KMS-11 (cell line): ENCODE results near the gene CDK2.

Experiments used
- H2AFZ ChIP-seq: fragments of 200-600 bp; sonication (generic); 2 replicates; pipeline ENCODE4 v1.6.1; 2016; ENCODE audit warnings: antibody characterized with exemption, mixed run types, low read depth
- H3K27ac ChIP-seq: fragments of 200-600 bp; sonication (generic); 2 replicates; pipeline ENCODE4 v1.6.1; 2016; ENCODE audit warnings: mild to moderate bottlenecking, mixed run types
- H3K27me3 ChIP-seq: fragments of 200-600 bp; sonication (generic); 2 replicates; pipeline ENCODE4 v1.6.1; 2017; ENCODE audit warnings: mild to moderate bottlenecking, low read depth, mixed run types, moderate library complexity; ENCODE audit not compliant: insufficient read depth
- H3K36me3 ChIP-seq: fragments of 200-600 bp; sonication (generic); 2 replicates; pipeline ENCODE4 v1.6.1; 2017; ENCODE audit warnings: mild to moderate bottlenecking, mixed run types; ENCODE audit not compliant: insufficient read depth
- H3K4me1 ChIP-seq: fragments of 200-600 bp; sonication (generic); 2 replicates; pipeline ENCODE4 v1.6.1; 2016; ENCODE audit warnings: mild to moderate bottlenecking, low read depth, mixed run types; ENCODE audit not compliant: poor library complexity, severe bottlenecking
- H3K4me2 ChIP-seq: fragments of 200-600 bp; sonication (generic); 2 replicates; pipeline ENCODE4 v1.7.0; 2016; ENCODE audit warnings: mild to moderate bottlenecking, mixed run types
- H3K4me3 ChIP-seq: fragments of 200-600 bp; sonication (generic); IDR thresholded peaks from 2 replicates; pipeline ENCODE4 v1.6.1; 2017; ENCODE audit warnings: low read depth, low read length, mixed read lengths; ENCODE audit not compliant: insufficient read depth
- H3K79me2 ChIP-seq: fragments of 200-600 bp; sonication (generic); 2 replicates; pipeline ENCODE4 v1.6.1; 2016; ENCODE audit warnings: low read depth, mixed run types; ENCODE audit not compliant: insufficient read depth
- H3K9ac ChIP-seq: fragments of 200-600 bp; sonication (generic); 2 replicates; pipeline ENCODE4 v1.6.1; 2016; ENCODE audit warnings: mild to moderate bottlenecking, mixed run types
- H4K20me1 ChIP-seq: fragments of 200-600 bp; sonication (generic); 2 replicates; pipeline ENCODE4 v1.6.1; 2016; ENCODE audit warnings: mild to moderate bottlenecking, mixed run types; ENCODE audit not compliant: insufficient read depth
- TF ChIP-seq, protein P1 (sequence below): fragments of 200-600 bp; sonication (generic); conservative IDR thresholded peaks from 2 replicates; pipeline ENCODE4 v1.6.1; 2017; ENCODE audit warnings: low read depth, mild to moderate bottlenecking, antibody characterized with exemption, low read length, moderate library complexity, mixed read lengths

The CDK2 gene

DNA sequence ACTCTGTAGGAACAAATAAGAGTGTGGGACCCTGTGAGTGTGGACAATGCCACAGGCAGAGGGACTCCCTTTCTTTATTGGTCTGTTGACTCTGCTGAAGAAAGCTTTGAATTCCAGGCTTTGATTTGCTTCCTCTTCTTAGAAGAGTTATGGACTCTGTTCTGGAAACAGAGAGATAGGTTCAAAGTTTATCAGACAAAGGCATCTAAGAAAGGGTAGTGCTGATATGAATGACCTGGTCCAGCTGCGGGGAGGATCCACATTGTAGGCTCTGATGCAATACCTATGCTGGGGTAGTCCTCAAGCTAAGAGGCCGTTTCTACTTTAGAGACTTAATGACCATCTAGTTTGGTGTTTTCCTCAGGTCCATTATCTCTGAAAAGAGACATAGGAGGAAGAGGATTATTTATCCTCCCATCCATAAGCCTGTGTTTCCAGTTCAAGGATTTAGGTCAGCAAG is 43.5 kb downstream of the CDK2 start:
- Histone ChIP-seq H3K4me2 (no peak overlapping the region), H3K27ac (no peak overlapping the region), H3K4me1 (peaks cover 10% of the 10 kb centered on the region), H3K36me3 (no peaks in the 10 kb centered on the region), H3K27me3 (no peaks in the 10 kb centered on the region), H2AFZ (no peak overlapping the region), H3K4me3 (no peak overlapping the region), H3K9ac (no peak overlapping the region), H3K79me2 (no peaks in the 10 kb centered on the region), H4K20me1 (no peaks in the 10 kb centered on the region)
- TF ChIP-seq, protein P1, sequence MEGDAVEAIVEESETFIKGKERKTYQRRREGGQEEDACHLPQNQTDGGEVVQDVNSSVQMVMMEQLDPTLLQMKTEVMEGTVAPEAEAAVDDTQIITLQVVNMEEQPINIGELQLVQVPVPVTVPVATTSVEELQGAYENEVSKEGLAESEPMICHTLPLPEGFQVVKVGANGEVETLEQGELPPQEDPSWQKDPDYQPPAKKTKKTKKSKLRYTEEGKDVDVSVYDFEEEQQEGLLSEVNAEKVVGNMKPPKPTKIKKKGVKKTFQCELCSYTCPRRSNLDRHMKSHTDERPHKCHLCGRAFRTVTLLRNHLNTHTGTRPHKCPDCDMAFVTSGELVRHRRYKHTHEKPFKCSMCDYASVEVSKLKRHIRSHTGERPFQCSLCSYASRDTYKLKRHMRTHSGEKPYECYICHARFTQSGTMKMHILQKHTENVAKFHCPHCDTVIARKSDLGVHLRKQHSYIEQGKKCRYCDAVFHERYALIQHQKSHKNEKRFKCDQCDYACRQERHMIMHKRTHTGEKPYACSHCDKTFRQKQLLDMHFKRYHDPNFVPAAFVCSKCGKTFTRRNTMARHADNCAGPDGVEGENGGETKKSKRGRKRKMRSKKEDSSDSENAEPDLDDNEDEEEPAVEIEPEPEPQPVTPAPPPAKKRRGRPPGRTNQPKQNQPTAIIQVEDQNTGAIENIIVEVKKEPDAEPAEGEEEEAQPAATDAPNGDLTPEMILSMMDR: no peak

DNA sequence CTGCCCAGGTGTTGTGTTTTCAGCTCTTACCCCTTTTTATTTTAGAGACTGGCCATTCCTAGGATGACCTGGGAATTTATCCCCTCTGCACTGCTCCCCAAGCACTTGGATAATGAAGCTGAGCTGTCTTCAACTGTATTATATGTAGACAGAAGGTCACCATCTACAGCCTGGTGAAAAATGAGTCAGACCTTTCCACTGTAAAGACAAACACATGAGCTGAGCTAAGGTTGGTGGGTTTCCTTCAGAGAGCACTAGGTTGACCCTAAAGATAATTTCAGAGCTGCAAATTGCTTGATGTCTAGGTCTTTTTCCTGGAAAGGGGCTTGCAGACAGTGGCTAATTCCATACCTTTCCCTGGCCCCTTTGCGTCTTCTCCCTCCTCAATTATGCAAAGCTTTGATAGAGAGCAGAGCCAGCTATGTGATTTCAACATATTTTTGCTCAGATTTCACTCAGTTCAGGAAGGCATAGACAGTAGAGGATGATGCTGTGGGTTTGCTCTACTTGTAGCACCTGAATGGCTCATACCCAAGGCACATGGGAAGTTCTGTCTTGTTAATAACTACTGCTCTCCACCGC is 45.0 kb downstream of the CDK2 start:
- H2AFZ ChIP-seq: no peak overlapping the region
- no peaks in the 10 kb centered on the region for H3K27me3 ChIP-seq
- TF ChIP-seq, protein P1: no peak
- H4K20me1 ChIP-seq: no peaks in the 10 kb centered on the region
- no peak overlapping the region for H3K4me3 ChIP-seq
- no peak overlapping the region for H3K27ac ChIP-seq
- no peaks in the 10 kb centered on the region for H3K36me3 ChIP-seq
- no peaks in the 10 kb centered on the region for H3K79me2 ChIP-seq
- no peak overlapping the region for H3K9ac ChIP-seq
- peaks cover 10% of the 10 kb centered on the region for H3K4me1 ChIP-seq
- H3K4me2 ChIP-seq: no peak overlapping the region

DNA sequence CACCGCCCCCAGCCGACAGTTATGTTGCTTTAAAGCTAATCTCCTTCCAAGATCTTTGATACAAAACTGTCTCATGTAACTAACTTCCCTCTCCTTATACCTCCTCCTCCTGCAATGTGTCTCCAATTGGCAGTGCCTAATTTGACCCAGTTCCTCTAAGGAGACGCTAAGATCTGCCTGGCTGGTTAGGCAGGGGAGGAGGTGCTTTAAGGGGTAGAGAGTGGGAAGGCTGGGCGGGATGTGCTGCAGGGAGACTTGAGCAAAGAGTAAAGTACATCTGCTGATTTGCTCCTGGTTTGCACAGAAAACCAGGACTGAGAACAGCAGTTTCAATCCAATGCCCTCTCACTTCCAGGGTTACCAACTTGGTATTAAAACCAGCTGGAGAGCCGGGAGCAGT is 46.9 kb downstream of the CDK2 start:
- no peak overlapping the region for H3K9ac ChIP-seq
- H2AFZ ChIP-seq: no peak overlapping the region
- H4K20me1 ChIP-seq: no peaks in the 10 kb centered on the region
- no peak overlapping the region for H3K4me2 ChIP-seq
- no peaks in the 10 kb centered on the region for H3K79me2 ChIP-seq
- H3K27me3 ChIP-seq: no peaks in the 10 kb centered on the region
- H3K4me1 ChIP-seq: no peaks in the 10 kb centered on the region
- H3K4me3 ChIP-seq: no peak overlapping the region
- H3K36me3 ChIP-seq: no peaks in the 10 kb centered on the region
- H3K27ac ChIP-seq: no peak overlapping the region
- TF ChIP-seq, protein P1: no peak

DNA sequence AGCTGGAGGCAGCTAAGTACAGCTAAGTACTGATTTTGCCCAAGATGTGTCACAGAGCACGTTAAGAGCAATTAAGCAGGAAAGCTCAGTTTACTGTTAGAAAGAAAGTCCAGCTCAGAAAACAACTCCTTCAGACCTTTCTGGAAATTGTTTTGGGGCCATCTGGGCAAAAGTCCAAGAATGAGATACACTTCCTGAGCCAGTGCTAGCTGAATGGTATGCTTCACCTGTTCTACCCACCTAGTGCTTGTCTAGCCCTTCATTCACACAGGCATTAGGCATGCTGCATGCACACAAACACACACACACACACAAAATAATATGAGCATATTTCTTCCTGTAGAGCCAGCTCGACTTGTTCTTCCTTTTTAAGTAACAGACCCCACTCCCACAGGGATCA is 47.6 kb downstream of the CDK2 start:
- no peak overlapping the region for H3K4me2 ChIP-seq
- no peak overlapping the region for H3K9ac ChIP-seq
- no peaks in the 10 kb centered on the region for H3K4me1 ChIP-seq
- H2AFZ ChIP-seq: no peak overlapping the region
- no peak overlapping the region for H3K27ac ChIP-seq
- no peaks in the 10 kb centered on the region for H4K20me1 ChIP-seq
- TF ChIP-seq, protein P1: no peak
- no peaks in the 10 kb centered on the region for H3K79me2 ChIP-seq
- H3K4me3 ChIP-seq: no peak overlapping the region
- H3K36me3 ChIP-seq: no peaks in the 10 kb centered on the region
- no peaks in the 10 kb centered on the region for H3K27me3 ChIP-seq
